DMS 273 treated with DMSO at 0.1 percent for 48 hours (cell line): ENCODE data around the gene AIM2.
"Not testable (repeated sequence)": the region's sequence is repeated elsewhere in the genome, so short reads cannot be mapped to it uniquely, and the experiment has no call there.

Source experiments
- DNase-seq: peaks from one replicate; lab custom pipeline; 2025; lab: John Stamatoyannopoulos, UW

AIM2 gene, protein sequence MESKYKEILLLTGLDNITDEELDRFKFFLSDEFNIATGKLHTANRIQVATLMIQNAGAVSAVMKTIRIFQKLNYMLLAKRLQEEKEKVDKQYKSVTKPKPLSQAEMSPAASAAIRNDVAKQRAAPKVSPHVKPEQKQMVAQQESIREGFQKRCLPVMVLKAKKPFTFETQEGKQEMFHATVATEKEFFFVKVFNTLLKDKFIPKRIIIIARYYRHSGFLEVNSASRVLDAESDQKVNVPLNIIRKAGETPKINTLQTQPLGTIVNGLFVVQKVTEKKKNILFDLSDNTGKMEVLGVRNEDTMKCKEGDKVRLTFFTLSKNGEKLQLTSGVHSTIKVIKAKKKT

DNA sequence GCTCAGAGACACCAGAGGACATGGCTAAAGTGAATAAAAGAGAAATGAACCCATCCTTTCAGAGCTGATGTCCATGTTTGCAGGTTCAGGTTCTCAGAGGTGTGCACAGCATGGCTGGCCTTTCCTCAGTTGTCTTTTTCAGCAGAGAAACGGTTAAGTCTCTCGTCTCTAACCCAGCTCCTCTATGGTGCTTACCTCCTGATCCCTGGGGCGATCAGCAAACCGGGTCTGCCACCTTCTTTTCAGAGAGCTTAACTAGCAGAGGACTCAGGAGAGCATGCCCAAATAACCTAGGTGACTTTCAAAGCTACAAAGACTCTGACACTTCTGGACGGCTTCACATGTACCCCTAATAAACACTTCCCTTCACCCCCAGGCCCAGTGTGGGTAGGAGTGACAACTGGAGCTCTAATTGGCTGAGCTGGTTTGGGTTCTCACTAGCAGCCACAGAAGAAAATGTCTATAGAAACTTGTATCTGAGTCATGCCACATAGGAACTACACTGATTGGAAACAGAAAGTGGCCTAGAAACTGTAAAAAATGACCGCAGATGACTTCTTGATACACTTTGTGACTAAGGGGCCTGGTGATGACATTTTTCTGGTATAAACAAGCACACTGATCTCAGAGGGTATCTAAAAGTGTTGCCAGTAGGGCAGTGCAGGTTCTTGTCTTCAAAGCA lies at the start of gene AIM2:
Gene AIM2, minus strand, starts transcription at position 329 of the 682 bp plus-strand sequence. CDS start 3,267 bp downstream, outside the sequence.
- no peak for DNase-seq

DNA sequence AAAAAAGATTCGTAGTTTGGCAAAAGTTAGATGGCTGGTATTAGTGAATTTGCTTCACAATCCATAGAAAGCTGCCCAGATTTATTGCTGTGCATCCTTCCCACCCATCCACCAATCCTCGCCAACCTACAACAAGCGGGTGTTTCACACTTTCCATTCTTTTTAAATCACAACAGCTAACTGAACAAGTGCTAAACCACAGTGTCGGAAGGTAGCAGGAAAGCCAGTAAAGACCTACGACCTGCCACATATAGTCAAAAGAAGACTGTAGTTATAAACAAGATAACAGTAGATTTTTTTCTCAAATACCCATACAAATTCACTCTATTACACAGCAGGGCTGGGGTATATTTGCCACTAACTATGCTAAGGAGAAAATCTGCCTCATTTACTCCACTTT lies 47.0 kb upstream of the AIM2 start:
- no peak for DNase-seq

DNA sequence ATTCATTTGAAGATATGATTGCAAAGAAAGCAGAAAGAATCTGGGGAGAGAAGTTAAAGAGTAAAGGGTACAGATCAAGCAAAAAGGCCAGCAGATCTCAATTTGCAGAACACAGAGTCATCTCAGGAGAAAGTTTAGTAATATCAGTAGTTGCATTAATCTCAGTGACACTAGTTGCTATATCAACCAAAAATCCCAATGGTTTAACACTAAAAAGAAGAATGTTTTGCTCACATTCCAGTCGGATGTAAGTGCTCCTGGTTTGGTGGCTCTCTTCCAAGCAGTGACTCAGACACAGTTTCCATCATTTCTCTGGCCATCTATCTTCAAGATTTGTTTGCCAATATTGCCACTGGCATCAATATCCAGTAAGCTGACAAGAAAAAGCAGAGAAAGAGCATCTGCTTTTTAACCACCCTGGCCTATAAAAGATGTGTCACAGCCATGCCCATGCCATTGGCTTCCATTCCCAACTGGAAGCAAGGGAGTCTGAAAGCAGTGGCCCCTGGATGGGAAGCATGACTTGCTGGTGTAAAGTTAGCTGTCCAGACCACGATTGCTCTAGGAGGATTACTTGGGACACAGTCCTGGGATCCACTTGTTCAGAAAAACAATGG lies 45.5 kb upstream of the AIM2 start:
- DNase-seq: no peak

DNA sequence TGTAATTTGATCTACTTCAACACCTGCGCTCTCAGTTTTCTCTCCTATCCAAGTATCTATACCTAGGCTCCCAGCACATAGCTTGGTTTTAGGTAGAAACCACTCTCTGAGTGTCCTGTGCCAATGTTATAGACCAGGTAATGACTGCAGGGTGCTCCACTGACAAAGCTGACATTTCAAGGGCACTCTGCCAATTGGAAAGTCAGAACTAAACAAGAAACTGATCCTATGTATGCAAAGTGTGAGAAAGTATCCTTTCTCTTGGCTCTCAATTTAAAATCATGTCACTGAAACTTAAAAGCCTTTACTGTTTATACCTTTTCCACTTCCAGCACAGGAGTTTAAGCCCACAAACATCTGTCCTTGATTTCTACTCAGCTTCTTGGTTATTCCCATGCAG lies 45.0 kb upstream of the AIM2 start:
- no peak for DNase-seq

DNA sequence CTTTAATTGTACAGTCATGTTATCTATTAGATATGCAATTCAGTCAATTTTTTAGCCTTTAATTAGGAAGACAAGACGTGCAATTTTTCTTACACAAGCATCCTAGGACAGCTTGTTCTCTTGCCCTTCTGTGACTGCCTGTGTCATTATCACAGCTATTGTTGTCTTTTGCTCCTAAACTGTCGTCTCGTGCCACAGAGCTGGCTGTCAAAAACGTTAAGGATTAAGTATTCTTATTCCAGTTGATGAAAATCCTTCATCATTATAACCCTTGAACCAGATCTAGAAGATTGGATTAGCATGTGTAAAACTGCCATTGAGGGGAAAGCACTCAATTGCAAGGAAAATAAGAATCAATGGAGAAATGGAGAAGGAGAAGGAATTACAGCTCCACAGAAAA lies 43.8 kb upstream of the AIM2 start:
- no peak for DNase-seq

DNA sequence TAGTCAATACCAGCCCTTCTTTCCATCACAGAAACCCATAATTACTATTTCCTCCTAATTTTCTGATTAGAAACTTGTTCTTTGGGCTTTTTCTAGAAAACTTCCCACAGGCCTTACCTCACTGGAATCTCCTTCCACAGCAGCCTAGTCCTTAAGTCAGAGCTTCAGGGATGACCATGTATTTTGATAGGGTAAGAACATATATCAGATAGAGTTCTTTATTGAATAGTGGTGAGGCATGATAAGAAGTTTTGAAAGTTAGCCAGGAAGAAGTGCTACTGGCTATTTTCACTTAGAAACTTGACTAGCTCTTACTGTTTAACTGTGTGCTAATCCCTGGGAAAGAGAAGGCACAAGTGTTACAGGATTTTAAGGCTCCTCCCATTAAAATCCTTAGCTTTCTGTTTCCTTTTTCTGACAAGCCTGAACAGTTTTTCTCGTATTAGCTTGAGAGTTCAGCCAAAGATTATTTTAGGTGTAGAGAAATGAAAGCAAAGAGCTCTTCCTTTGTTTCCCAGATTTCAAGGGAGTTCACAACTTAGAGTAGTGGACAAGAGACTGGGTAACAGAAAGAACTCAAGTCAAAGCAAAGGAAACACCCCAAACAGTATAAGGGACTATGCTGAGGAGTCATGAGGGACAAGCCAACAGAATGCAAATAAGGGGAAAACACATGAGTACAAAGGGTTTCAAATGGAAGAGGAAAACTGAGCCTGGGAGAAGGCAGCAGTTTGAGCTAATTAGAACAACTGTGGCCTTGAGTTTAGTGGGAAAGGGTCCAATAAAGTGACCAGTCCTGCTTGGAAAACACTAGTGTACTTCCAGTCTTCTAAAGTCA lies 37.2 kb upstream of the AIM2 start:
- no peak for DNase-seq

DNA sequence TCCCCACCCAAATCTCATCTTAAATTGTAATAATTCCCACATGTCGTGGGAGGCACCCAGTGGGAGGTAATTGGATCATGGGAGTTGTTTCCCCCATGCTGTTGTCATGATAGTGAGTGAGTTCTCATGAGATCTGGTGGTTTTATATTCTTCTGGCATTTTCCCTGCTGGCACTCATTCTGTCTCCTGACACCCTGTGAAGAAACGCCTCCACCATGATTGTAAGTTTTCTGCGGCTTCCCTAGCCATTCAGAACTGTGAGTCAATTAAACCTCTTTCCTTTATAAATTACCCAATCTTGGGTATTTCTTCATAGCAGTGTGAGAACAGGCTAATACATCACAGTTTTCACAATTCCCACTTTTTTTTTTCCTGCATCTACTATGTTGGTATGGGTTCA lies 26.5 kb upstream of the AIM2 start:
- DNase-seq: not testable (repeated sequence)

DNA sequence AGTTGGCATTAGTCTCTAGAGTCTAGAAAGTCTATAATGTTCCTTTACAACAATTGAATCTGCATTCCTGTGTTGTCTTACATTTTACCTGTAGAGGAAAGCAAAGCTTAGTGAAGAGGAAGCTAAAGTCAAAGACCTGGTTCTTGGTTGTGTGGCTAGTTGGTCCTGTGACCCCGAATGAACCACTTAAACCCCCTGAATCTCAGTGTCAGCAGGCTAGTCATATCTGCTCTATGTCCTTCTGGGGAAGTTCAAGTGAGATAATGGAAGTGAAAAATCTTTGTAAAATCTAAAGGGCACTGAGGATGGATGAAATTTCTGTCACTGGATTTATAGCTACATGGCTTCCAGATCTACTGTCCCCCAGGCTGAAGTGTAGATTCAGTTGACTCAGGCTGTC lies 24.0 kb upstream of the AIM2 start:
- no peak for DNase-seq

DNA sequence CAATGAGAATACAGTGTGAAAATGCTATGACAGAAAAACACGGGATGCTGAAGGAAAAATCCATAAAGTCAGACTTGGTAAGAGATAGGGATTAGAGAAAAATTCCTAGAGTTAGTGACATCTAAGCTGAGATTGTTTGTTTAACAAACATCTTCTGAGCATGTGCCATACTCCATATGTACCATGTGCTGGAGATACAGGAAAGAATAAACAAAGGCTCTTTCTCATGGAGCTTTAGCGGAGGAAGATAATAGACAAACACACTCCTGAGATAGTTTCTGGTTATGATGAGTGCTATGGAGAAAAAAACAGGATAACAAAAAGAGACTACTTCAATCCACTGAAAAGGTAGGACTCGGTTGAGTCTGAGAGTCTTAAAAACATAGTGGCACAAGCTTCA lies 22.0 kb upstream of the AIM2 start:
- no peak for DNase-seq

DNA sequence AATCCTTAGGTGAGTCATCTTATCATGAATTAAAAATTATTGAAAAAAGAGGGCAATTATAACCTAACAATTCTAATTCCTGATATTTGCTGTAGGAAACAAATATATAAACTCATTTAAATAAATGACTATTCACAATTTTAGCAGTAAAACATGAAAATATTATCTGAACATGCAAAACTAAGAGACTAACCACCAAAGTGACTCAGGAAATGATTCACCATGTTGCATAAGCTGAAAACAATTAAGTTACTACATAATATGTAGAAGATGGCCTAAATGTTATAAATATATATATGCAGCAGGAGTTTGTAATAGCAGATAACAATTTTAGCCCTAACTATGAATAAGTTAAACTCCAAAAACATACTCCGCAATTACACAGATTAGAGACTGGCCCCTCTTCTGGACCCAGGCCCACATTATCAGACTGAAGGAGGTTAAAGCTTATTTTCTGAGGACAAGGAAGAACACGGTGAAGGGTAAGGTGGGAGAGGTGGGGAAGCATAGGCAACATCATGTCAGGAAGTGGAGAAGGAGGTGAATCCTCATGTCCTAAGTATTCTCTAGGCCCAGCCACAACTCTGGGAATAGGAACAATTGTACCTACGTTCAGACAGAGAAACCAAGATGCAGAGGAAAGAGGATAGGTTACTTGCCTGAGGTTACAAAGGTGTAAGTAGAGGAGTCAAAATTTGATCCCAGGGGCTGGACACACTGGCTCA lies 15.6 kb upstream of the AIM2 start:
- no peak for DNase-seq

DNA sequence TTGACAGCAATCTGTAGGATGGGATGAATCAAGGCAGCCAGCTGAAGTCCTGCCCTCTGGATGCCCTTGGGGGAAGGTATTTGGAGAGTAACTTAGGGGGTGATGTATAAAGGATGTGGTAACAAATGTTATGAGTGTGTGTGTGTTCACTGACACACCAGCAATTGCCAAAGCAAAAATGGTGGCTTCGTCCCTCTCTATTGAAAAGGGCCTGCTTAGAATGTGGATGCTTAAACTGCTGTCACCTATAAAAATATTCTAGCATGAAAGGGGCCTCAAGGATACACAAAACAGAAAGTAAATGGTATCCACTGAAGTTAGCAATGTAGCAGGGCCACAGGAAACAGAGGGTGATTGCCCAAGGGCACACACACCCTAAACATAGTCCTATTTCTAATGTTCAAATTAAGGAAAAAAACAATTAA lies 15.1 kb upstream of the AIM2 start:
- no peak for DNase-seq

DNA sequence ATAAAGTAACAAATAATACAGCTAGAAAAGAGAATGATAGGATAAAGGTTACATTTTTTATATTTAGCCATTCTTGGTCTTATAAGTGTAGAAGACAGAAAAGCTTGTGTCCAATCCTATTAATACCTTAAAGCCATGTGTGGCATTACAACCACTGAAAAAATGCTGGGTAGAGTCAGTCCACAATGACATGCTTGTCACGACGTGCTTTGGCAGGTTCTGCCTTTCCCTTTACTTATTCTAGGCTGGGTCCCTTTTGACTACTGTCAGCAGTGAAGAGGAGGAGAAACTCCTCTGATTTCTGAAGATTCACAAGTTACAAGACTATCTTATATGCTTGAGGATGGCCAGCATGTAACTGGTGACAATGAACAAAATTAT lies 14.6 kb upstream of the AIM2 start:
- no peak for DNase-seq

DNA sequence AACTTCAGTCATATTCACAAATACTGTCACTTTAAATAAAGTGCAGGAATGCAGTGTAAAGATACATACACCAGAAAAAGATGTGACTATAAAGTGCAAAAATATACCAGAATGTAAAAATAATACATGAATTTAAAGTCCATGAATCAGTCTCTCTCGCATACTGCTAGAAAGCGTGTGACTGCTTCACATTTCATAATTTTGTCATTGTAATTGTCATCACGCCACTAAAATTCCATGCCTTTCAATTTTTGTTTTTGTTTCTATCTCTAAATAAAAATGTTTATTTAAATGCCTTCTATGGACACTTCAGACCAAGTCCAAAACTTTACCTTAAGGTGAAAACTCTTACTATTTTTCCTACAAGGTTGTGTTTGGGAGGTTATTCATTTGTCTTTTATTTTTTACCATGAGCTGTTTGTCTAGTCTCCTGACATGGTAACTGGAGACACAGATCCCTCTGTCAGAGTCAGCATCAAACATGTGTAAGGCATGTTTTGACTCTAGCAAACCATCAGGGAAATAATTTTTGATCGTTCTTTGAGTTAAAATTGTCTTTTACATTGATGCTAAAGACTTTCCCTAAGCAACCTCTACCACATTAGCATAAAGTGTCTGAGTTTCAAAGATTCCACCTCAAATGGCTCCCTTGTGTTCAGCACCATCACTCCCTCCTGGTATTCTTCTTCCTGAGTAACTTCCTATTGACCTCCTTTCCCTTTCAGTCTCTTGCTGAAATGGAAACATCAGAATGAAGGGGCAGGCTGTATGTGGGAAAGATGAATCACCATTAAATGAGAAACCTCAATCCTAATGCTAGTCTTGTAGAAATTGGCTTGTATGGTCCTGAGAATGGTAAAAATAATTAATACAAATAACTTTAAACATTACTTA lies 14.0 kb upstream of the AIM2 start:
- DNase-seq: no peak

DNA sequence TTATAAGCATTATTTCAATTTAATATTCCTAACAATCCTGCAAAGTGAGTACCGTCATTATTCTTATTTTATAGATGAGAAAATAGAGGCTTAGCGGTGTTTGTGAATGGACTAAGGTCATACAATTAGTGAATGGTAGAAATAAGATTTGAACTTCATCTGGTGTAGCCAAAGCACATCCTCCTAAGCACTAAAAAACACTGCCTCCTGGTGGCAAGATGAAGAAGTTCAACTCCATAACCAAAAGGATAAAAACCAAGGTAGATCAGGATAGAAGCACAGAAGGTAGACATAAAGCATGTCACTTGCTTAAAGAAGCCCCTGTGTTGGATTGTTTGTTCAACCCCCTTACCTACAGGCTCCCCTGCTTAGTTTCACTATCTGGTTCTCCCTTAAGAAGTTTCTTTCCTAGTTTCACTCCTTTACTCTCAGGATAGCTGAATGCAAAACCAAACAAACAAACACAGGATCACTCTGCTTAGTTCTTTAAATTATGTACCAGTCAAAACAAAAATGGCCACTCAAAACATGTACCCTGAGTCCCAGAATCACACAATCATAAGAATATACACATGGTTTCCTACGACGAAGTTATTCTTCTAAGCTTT lies 12.7 kb upstream of the AIM2 start:
- DNase-seq: peak; percentile 4

DNA sequence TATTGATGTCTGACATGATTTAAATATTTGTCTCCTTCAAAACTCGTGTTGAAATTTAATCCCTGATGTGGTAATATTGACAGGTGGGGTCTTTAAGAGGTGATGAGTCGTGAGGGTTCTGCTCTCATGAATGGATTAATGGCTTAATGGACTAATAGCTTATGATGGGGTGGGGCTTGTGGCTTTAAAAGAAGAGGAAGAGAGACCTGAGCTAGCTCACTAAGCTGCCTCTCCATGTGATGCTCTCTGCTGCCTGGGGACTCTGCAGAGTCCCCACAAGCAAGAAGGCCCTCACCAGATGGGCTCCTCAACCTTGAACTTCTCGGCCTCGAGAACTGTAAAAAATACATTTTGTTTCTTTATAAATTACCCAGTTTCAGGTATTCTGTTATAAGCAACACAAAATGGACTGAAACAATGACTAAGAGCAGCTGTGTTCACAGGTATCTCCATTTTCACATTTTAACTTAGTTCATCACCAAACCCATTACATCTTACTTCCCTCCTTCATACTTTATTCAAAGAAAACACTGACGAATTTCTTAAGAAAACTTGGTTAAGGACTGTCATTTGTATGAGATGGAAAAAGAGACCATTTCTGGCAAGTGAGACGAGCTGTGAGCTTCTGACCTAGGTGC lies 12.1 kb upstream of the AIM2 start:
- DNase-seq: no peak

DNA sequence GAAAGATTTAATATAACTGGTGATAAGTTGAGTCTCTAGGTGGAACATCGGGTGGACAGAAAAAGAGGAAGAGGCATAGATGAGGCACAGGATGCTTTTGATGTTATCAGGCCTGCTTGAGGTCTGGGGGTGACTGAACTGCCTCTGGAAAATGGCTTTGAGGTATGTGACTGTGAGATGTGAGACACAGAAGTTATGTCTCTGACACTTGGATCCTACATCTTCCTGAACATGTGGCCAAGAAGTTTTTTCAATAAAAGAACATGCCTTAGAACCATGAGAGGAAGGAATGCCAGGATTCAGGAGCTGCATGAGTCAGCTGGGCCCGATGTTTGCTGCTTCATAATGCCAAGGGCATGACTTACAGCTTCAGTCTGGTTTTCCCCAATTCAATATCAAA lies 11.5 kb upstream of the AIM2 start:
- no peak for DNase-seq

DNA sequence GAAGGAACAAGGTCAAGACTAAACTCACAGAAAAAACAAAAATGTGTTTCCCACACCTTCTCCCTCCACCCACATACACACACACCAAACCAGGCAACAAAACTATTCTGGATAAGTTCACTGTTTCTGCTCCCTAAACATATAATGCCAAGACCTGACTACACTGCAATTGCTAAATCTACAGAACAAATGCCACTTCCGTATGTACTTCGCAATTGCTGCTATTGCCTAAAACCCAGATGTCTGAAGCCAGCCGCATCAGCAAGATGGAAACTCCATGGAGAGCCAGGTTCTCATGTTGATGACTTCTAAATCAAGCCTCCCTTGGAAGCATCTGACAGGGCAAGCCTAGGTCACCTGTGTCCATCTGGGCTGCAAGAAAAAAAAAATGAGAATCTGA lies 8.3 kb upstream of the AIM2 start:
- no peak for DNase-seq

DNA sequence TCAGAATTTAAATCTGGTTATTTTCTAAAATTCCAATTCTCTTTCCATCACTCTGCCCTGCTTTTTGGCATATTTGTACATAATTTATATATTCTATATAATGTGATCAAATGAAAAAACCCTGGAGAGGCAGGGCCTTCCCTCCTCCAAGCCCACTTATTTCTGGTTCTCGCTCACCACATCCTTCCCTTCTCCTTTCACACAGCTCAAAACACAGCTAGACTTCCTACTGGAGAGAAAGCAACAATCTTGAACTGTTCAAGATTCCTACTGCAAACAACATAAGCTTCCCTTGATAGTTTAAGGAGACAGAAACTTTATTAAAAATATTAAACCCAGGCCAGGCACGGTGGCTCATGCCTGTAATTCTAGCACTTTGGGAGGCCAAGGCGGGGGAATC lies 7.6 kb upstream of the AIM2 start:
- no peak for DNase-seq

DNA sequence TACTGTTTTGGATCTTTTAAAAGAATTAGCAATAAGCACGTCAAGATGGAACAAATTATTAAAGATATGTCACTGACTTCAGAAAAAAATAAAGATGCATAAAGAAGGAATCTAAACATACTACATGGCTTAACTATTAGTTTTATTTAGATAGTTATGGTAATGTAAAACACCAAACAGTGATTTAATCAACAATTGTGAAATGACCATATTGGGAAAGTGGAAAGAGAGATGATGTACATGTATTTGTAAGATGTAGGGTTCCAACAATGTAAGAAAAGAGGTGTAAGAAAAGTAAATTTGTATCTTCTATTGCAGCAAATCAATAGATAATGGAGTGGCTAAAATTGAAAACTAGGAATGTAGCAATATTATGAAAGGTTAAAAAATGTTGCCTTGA lies 6.4 kb upstream of the AIM2 start:
- DNase-seq: no peak

DNA sequence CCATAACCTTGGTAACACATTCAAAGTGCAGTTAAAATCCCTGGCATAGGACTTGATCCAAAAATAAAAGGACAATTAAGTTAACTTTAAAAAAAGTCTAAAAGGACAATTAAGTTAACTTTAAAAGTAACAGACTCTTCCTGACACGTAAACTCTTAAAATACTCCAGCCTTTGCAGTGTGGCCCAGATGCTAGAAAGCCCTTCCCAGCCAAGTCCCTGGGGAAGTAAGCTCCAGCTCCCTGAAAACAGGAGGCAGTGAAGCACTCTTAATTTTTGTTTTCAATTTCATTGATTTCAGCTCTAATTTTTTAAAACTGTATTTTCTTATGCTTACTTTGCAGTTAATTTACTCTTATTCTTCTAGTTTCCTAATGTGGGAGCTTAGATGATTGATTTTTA lies 5.1 kb upstream of the AIM2 start:
- no peak for DNase-seq
